Right cardiac atrium (tissue), 5 donors: ENCODE measurements around the gene PLPPR3. TPM values are rescaled to one million over a fixed set of nuclear protein-coding genes. Genes with fewer than 3 reads are reported as not detected.

Experiments used
- ATAC-seq, 2 donors: fragments of 200-7000 bp; cut with Tn5 transposase; one replicate each; pipeline versions ENCODE4 v1.8.0 to v1.9.1; 2020; ENCODE audit warnings: moderate library complexity in 2 of 2, mild to moderate bottlenecking in 1 of 2
- DNase-seq, 3 donors: peaks; one replicate each; pipeline ENCODE4 v3.0.0-alpha.2; 2020
- H3K27ac ChIP-seq: one replicate; pipeline ENCODE4 v1.5.1; 2013; ENCODE audit warnings: mild to moderate bottlenecking, low read length, control low read depth, moderate library complexity
- H3K27me3 ChIP-seq: one replicate; pipeline ENCODE4 v1.6.1; 2013; ENCODE audit not compliant: control insufficient read depth, insufficient read depth
- H3K4me1 ChIP-seq: one replicate; pipeline ENCODE4 v1.6.1; 2013; ENCODE audit warnings: low read length; ENCODE audit not compliant: control insufficient read depth, insufficient read depth
- H3K4me3 ChIP-seq: one replicate; pipeline ENCODE4 v1.5.1; 2013; ENCODE audit warnings: low read length, control low read depth
- H3K9me3 ChIP-seq: one replicate; pipeline ENCODE4 v1.6.1; 2013; ENCODE audit warnings: low read length; ENCODE audit not compliant: control insufficient read depth
- WGBS: extraction: QIAGEN DNeasy Blood & Tissue Kit; methylation state at CpG from one replicate; pipeline ENCODE4 v1.1.7; 2013; 5-methylcytosine and 5-hydroxymethylcytosine counted together
- intact Hi-C, 4 donors: fragments of 100-400 bp; cut with DNase I; formaldehyde crosslinking; loops; one replicate each; pipeline versions ENCODE4 v1.11.0 to v1.14.0; 2022 to 2023
- polyA plus RNA-seq: library from polyadenylated mRNA; stranded (reverse); fragments of 200-250 nt; gene quantifications from one replicate; pipeline ENCODE4 v1.2.3, GENCODE V29; 2013
- total RNA-seq, 4 donors: library from RNA; stranded (reverse); fragmentation: NEBNext Ultra II Directional; extraction: Animal tissue kit (Norgen Biotek cat#: 25700); gene quantifications; one replicate each; pipeline ENCODE4 v1.2.1, GENCODE V29; 2021
- donor health status: healthy with polysubstance abuse.
- donor health status: DM: no; HTN: yes; CAD: no.
- donor health status: DM: no; HTN: no; CAD: no.
- donor health status: DM: no; HTN: yes; CAD: no; lungs with severe emphysema.
- donor health status: DM: yes; HTN: yes; CAD: no.

The PLPPR3 gene
- total and polyA plus RNA-seq, 5 donors: 0.05 TPM; not detected in 4

DNA sequence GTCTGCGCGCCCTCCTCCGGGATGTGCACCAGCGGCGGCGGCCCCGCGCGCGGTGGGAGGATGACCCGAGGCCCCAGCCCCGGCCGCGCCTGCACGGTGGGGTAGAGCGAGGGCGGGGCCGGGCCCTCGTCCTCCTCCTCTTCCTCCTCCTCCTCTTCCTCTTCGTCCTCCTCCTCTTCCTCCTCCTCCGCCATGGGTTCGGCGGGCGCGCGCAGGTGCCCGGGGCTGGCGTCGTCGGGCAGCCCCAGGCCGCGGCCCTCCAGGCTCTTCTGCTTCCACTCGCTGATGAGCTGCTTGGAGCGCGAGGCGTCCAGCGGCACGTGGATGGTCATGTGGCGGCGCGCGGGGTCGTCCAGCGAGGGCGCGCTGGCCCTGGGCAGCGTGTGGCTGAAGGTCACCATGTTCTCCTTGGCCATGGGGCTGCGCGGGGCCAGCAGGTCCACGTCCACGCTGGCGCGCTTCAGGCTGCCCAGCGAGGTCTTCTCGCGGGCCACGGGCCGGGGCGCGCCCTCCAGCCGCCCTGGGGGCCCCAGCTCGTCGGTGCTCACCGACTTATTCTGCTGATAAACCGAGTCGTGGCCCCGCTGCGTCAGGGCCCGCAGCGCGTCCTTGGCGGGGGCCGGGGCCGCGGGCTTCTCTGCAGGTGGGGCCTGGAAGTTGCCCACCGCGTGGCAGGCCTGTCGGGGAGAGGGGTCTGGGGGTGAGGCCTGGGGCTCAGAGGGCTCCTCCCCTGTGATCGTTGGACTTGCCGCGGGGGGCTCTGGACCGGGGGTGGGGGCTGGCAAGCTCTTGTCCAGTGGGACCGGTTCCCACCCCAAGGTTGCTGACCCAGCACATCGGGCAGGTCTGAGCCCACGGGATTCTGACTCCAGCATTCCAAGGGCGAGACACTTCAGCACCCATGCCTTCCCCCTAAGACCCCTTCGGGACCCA lies 8.3 kb downstream of the PLPPR3 start:
- no peaks in the 10 kb centered on the region for H3K27me3 ChIP-seq
- H3K4me1 ChIP-seq: no peaks in the 10 kb centered on the region
- DNase-seq: peak in 1 of 3 donors; percentile 53
- no peak overlapping the region for H3K27ac ChIP-seq
- WGBS: 92% methylated on average over 87 of the region's 87 CpGs
- ATAC-seq: peak; percentile 13 to 27
- intact Hi-C loops: no loop called here
- H3K4me3 ChIP-seq: no peak overlapping the region
- H3K9me3 ChIP-seq: no peaks in the 10 kb centered on the region

DNA sequence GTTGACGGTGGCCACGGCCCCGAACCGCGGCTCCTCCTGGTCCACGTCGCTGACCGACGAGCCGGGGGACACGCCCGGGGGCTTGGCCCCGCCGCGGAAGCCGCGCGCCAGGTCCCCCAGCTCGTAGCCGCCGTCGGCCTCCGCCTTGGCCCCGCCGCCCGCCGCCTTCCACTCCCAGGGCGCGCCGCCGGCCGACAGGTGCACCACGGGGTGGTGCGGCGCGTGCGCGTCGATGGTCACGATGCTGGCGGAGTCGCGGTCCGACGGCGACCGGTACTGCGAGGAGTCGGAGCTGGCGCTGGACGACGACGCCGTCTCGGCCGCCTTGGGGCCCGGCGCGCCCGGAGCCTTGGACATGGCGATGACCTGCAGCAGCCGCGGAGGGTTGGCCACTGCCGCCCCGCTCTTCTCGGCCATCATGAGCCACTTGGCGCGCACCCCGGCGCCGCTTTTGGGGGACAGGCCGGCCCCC lies 9.0 kb downstream of the PLPPR3 start:
- peak in 1 of 3 donors; percentile 60 for DNase-seq
- Histone ChIP-seq H3K27ac (no peak overlapping the region), H3K9me3 (no peaks in the 10 kb centered on the region), H3K4me3 (no peak overlapping the region), H3K27me3 (no peaks in the 10 kb centered on the region), H3K4me1 (no peaks in the 10 kb centered on the region)
- intact Hi-C loops: no loop called here
- 91% methylated on average over 72 of the region's 72 CpGs for WGBS
- no peak for ATAC-seq

DNA sequence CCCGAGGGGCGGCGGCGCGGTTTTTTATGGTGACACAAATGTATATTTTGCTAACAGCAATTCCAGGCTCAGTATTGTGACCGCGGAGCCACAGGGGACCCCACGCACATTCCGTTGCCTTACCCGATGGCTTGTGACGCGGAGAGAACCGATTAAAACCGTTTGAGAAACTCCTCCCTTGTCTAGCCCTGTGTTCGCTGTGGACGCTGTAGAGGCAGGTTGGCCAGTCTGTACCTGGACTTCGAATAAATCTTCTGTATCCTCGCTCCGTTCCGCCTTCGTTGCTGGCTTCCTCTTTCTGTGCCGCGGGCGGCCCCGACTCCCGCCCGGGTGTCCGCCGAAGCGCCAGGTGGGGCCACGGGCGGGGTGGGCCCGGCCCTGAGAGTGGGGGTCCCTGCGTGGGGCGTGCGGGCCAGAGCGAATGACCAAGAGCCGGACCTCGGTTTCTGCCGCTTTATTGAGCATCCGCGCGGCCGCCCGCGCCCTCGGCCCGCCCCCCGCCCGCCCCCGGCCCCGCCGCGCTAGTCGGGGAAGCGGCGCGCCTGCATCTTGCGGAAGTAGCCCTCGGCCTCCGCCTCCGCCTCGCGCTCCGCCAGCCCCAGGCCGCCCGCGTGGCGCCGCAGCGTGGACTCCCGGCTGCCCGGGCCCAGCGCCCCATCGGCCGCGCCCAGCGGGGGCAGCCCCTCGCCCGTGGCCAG lies 9.6 kb downstream of the PLPPR3 start:
- no peak for ATAC-seq
- peak in 1 of 3 donors; percentile 56 for DNase-seq
- no peak overlapping the region for H3K27ac ChIP-seq
- 90% methylated on average over 80 of the region's 80 CpGs for WGBS
- H3K4me1 ChIP-seq: no peaks in the 10 kb centered on the region
- H3K9me3 ChIP-seq: no peaks in the 10 kb centered on the region
- no peak overlapping the region for H3K4me3 ChIP-seq
- no peaks in the 10 kb centered on the region for H3K27me3 ChIP-seq
- intact Hi-C loops: no loop called here

DNA sequence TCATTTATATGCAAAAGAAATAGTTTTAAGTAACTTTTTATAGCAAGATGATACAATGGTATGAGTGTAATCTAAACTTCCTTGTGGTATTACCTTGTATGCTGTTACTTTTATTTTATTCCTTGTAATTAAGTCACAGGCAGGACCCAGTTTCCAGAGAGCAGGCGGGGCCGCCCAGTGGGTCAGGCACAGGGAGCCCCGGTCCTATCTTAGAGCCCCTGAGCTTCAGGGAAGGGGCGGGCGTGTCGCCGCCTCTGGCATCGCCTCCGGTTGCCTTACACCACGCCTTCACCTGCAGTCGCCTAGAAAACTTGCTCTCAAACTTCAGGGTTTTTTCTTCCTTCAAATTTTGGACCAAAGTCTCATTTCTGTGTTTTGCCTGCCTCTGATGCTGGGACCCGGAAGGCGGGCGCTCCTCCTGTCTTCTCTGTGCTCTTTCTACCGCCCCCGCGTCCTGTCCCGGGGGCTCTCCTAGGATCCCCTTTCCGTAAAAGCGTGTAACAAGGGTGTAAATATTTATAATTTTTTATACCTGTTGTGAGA lies 10.2 kb downstream of the PLPPR3 start:
- ATAC-seq (no peak), DNase-seq (no peak)
- 94% methylated on average over 20 of the region's 20 CpGs for WGBS
- no peak overlapping the region for H3K27ac ChIP-seq
- no peaks in the 10 kb centered on the region for H3K4me1 ChIP-seq
- intact Hi-C loops: no loop called here
- H3K4me3 ChIP-seq: no peak overlapping the region
- no peaks in the 10 kb centered on the region for H3K27me3 ChIP-seq
- H3K9me3 ChIP-seq: no peaks in the 10 kb centered on the region

DNA sequence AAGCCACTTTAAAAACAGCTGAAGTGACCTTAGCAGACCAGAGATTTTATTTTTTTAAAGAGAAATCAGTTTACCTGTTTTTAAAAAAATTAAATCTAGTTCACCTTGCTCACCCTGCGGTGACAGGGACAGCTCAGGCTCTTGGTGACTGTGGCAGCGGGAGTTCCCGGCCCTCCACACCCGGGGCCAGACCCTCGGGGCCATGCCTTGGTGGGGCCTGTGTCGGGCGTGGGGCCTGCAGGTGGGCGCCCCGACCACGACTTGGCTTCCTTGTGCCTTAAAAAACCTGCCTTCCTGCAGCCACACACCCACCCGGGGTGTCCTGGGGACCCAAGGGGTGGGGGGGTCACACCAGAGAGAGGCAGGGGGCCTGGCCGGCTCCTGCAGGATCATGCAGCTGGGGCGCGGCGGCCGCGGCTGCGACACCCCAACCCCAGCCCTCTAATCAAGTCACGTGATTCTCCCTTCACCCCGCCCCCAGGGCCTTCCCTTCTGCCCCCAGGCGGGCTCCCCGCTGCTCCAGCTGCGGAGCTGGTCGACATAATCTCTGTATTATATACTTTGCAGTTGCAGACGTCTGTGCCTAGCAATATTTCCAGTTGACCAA lies 10.8 kb downstream of the PLPPR3 start:
- WGBS: 85% methylated on average over 25 of the region's 25 CpGs
- DNase-seq (peak in 1 of 3 donors; percentile 48), ATAC-seq (no peak)
- Histone ChIP-seq H3K9me3 (no peaks in the 10 kb centered on the region), H3K4me3 (no peak overlapping the region), H3K27ac (no peak overlapping the region), H3K27me3 (no peaks in the 10 kb centered on the region), H3K4me1 (no peaks in the 10 kb centered on the region)
- intact Hi-C loops: no loop called here

DNA sequence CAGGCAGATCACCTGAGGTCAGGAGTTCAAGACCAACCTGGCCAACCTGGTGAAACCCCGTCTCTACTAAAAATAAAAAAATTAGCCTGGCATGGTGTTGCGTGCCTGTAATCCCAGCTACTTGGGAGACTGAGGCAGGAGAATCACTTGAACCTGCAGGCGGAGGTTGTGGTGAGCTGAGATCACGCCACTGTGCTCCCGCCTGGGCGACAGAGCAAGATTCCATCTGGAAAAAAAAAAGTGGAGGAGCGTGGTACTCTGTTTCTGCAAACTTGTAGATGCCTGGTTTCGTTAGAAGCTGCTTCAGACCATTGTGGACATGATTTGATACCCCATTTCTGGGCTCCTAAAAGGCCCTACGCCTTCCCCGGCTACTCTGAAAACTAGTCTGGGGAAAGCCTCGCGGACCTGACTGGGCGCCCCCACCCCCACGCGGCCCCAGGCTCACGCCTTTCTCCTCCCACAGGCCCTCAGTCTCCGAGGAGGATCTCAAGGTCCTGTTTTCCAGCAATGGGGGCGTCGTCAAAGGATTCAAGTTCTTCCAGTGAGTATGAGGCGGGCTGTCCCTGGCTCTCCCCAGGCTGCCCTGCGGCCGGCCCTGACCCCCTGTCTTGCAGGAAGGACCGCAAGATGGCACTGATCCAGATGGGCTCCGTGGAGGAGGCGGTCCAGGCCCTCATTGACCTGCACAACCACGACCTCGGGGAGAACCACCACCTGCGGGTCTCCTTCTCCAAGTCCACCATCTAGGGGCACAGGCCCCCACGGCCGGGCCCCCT lies 11.5 kb downstream of the PLPPR3 start:
- 81% methylated on average over 30 of the region's 30 CpGs for WGBS
- peak in 2 of 3 donors; percentile 26 to 53 for DNase-seq
- intact Hi-C loops: no loop called here
- no peak for ATAC-seq
- Histone ChIP-seq H3K4me1 (no peaks in the 10 kb centered on the region), H3K27ac (no peak overlapping the region), H3K4me3 (no peak overlapping the region), H3K9me3 (no peaks in the 10 kb centered on the region), H3K27me3 (no peaks in the 10 kb centered on the region)

DNA sequence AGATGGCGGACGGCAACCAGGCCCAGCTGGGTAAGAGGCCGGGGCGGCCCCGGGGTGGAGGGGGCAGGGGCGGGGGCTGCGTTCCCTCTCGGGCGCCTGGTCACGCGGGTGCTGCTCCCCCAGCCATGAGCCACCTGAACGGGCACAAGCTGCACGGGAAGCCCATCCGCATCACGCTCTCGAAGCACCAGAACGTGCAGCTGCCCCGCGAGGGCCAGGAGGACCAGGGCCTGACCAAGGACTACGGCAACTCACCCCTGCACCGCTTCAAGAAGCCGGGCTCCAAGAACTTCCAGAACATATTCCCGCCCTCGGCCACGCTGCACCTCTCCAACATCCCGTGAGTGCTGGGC lies 13.4 kb downstream of the PLPPR3 start:
- Histone ChIP-seq H3K27me3 (no peaks in the 10 kb centered on the region), H3K4me3 (no peak overlapping the region), H3K4me1 (no peaks in the 10 kb centered on the region), H3K27ac (no peak overlapping the region), H3K9me3 (no peaks in the 10 kb centered on the region)
- peak in 1 of 3 donors; percentile 49 for DNase-seq
- intact Hi-C loops: loop anchor here in 1 of 4 donors (10.0 kb wide), 1 partner anchor 46 kb away; the partner anchor contains the start of genes CFD and ELANE
- no peak for ATAC-seq
- WGBS: 90% methylated on average over 26 of the region's 26 CpGs

DNA sequence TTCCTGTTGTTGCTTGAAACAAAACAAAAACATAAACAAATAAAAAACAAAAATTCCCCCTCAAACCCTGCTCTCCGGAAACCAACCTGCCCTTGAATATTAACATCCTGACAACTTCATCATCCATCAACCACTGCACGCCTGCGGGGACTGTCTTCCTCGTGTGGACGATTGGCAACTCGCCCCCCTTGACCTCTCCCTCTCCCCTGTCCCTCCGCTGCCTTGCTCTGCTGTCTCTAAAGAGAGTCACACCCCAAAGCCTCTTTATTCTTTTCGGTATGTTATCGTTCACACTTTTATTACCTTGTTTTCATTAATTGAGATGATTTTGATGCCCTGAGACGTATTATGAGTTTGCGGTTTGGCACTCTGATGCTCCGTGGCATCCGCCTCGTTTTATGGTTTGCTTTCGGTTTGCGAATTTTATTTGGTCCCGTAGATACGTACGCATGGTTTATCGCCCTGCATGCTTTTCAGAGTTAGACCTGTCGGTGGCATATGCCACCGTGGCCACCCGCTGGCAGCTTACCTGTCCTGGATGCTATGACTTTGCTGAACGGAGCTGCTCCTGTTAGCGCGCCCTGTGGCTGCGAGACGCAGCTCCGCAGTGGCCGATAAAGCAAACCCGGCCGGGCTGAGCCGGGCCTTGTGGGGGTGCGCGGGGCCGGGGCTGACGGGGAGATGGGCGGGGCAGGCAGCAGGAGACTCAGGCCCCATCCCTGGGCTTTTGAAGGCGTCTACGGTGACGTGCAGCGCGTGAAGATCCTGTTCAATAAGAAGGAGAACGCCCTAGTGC lies 13.9 kb downstream of the PLPPR3 start:
- H3K4me3 ChIP-seq: no peak overlapping the region
- intact Hi-C loops: loop anchor here in 1 of 4 donors (10.0 kb wide), 1 partner anchor 47 kb away; the partner anchor contains the start of genes CFD and ELANE
- peak in 1 of 3 donors; percentile 40 for DNase-seq
- no peak for ATAC-seq
- no peaks in the 10 kb centered on the region for H3K4me1 ChIP-seq
- 89% methylated on average over 44 of the region's 44 CpGs for WGBS
- H3K27ac ChIP-seq: no peak overlapping the region
- no peaks in the 10 kb centered on the region for H3K9me3 ChIP-seq
- no peaks in the 10 kb centered on the region for H3K27me3 ChIP-seq

DNA sequence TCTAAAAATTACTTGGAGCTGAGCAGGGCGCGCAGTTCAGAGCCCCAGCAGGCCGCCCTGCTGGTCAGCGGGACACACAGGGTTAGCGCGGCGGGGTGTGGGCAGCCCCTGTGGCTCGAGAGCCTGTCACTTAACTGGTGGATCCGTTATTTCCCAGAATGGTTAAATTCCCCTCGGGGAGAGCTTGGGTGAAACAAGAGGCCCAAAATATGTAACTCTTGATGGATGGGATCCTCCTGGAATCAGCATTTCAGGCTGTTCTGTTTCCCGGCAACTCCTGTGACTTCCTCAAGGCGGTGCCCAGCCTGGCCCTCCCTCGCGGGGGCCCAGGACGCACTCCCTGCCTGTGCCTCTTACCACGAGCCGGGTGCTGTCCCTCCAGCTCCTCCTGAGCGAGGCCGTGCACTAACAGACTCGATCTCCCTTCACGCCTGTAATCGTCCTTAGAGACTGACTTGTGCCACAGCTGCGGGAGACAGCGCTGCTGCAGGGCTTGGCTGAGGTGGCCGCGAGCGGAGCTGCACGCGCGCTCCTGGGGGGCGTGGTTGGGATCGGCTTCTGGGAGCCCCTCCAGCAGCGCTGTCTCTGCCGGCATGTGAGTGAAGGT lies 14.8 kb downstream of the PLPPR3 start:
- H3K27me3 ChIP-seq: no peaks in the 10 kb centered on the region
- 83% methylated on average over 34 of the region's 34 CpGs for WGBS
- H3K4me1 ChIP-seq: no peaks in the 10 kb centered on the region
- DNase-seq (peak in 1 of 3 donors; percentile 66), ATAC-seq (no peak)
- no peaks in the 10 kb centered on the region for H3K9me3 ChIP-seq
- H3K4me3 ChIP-seq: no peak overlapping the region
- no peak overlapping the region for H3K27ac ChIP-seq
- intact Hi-C loops: loop anchor here in 1 of 4 donors (10.0 kb wide), 1 partner anchor 48 kb away; the partner anchor contains the start of genes CFD and ELANE
